GM21390 (cell line): ENCODE data around the gene ZGPAT.

Source experiments
- ATAC-seq: cut with Tn5 transposase; IDR thresholded peaks from one replicate; pipeline ENCODE4 v1.9.1; 2021; ENCODE audit not compliant: unreplicated experiment

Gene ZGPAT

DNA sequence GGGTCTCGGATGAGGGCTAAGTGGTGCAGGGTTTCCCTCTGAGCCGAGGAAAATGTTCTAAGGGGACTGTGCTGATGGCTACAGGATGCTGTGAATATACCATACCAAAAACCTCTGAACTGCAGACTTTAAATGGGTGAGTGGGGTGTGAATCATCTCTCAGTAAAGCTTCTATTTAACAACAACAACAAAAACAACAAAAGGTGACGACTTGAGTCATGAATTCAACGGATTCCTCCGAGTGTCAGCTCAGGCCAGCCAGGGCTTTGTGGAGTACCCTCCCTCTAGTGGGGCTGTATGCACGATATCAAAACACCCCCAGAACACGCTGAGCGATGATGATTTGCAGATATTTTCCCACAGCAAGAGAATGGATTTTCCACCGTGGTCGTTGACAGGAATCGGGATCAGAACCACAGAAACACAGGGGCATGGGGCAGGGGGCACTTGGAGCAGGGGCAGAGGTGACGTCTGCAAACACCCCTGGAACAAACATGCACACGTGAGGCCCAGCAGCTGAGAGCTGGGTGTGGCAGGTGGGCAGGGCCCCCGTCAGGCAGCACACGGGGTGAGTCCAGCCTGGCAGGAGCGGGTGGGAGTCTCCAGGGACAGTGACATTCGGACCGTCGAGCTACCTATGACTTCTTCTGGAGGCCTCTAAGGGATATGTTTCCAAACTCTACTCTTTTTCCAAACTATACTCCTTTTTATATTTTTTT lies 70.4 kb downstream of the ZGPAT start:
- ATAC-seq = no peak

DNA sequence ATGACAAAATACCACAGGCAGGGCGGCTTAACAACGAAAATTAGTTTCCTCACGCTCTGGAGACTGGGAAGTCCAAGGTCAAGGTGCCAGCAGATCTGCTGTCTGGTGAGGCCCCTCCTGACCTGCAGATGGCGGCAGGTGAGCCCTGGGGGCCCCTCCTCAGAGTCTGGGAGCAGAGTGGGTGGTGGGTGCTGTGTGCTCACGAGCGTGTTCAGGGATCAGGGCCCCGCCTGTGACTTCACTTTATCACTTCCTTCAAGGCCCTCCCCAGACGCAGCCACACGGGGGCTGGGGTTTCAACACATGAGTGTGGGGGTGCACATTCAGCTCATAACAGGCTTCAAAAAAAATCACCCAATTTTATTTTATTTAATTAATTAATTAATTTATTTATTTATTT lies 71.0 kb downstream of the ZGPAT start:
- no peak for ATAC-seq

DNA sequence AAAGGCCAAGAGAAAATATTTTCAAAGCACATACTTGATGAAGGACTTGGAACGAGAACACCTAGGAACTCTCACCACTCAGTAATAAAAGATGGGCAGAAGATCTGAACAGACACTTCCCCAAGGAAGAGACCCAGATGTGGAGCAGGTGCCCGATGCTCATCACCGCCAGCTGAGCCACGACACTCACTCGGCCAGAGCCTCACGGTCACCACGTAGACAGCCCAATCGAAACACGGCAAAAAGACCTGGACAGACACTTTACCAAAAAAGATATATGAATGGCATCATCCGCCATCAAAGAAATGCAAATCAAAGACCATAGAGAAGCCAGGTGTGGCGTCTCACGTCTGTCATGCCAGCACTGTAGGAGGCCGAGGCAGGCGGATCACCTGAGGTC lies 73.3 kb downstream of the ZGPAT start:
- no peak for ATAC-seq

DNA sequence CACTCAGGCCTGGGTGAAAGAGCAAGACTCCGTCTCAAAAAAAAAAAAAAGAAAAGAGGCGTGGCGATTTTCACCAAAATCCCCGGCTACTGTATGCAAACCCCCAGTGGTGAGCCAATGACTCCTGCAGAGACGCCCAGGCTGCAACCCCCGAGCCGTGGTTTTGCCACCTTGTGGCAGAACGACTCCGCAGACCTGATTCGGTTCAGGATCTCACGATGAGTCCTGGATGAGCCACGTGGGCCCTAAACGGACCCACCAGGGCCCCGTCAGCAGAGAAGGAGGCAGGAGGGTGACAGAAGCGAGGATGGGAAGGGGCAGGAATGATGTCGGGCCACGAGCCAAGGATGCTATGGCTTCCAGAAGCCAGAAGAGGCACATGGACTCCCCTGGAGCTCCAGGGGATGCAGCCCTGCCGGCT lies 74.2 kb downstream of the ZGPAT start:
- ATAC-seq = no peak

DNA sequence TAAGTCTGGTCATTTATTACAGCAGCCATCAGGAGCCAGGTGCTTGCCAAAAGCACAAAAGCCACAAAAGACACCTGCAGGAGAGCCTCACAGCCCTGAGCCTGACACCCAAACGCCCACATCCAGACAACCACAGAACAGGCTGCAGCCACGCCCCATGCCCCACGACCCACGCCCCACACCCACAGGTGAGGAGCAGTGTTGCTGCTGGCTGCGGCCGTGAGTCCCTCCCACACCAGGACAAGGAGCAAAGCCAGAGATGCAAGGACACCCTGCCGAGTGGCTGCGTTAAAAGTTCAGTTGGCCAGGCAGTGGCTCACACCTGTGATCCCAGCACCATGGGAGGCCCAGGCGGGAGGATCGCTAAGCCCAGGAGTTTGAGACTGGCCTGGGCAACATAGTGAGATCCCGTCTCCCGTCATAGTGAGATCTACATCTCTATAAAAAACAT lies 74.7 kb downstream of the ZGPAT start:
- no peak for ATAC-seq

DNA sequence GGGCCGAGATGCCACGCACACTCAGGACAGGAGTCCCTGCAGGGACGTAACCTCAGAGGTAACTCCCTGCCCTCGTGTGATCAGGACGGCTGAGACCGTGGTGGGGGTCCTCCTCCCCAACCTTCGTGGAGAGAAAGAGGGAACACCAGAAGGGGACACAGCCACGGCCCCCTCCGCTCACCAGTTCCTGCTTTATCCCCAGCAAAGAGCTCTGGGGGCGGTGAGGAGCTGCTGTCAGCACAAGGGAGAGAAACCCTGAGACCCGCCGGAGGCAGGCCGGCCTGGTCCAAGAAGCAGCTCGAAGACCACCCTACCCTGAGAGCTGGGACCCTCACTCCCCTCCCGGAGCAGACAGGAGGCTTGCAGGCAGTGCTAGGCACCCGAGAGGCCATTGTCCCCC lies 76.1 kb downstream of the ZGPAT start:
- ATAC-seq = no peak

DNA sequence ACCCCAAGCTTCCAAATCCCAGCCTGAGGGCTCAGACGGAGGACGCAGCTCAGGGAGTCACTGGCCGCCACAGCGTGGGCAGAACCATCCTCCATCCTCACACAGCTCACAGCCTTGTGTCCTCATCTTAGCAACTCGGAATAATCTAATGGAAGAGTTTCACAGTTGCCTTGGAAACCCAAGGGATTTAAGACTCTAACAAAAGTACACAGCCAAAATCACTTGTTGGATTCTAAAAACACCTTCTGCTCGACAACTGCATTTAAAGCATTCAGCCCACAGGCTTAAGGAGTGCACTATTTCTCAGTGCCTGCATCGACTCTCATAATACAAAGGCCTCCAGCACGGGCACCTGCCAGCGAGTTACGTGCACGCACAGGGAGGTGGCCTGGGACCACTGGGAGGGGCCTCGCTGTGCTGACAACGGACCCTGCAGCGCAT lies 77.9 kb downstream of the ZGPAT start:
- no peak for ATAC-seq
